ENCODE measurements around the gene SLC25A13. TPM values are rescaled to one million over a fixed set of nuclear protein-coding genes. Genes with fewer than 3 reads are reported as not detected.

Gene SLC25A13
- total and polyA plus RNA-seq, 9 donors = 11.4 to 32.6 (median 23.1) TPM

GRCh38 chr7:96136600-96137239 is 185.2 kb downstream of the SLC25A13 start:
- no peak for TF ChIP-seq POLR2A (IDR thresholded peaks at IDR 0.05)

GRCh38 chr7:96135241-96135640 is 186.7 kb downstream of the SLC25A13 start:
- WGBS, 3 donors = 79 to 98% (median 98%) methylated on average over 2 of the region's 2 CpGs
- TF ChIP-seq POLR2A (IDR thresholded peaks at IDR 0.05) (no peak), EP300 (IDR thresholded peaks at IDR 0.05) (no peak)
- TF ChIP-seq, protein P1, sequence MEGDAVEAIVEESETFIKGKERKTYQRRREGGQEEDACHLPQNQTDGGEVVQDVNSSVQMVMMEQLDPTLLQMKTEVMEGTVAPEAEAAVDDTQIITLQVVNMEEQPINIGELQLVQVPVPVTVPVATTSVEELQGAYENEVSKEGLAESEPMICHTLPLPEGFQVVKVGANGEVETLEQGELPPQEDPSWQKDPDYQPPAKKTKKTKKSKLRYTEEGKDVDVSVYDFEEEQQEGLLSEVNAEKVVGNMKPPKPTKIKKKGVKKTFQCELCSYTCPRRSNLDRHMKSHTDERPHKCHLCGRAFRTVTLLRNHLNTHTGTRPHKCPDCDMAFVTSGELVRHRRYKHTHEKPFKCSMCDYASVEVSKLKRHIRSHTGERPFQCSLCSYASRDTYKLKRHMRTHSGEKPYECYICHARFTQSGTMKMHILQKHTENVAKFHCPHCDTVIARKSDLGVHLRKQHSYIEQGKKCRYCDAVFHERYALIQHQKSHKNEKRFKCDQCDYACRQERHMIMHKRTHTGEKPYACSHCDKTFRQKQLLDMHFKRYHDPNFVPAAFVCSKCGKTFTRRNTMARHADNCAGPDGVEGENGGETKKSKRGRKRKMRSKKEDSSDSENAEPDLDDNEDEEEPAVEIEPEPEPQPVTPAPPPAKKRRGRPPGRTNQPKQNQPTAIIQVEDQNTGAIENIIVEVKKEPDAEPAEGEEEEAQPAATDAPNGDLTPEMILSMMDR (IDR thresholded peaks at IDR 0.05) = no peak
- Histone ChIP-seq H3K9me3 (no peaks in the 10 kb centered on the region), H3K27me3 (no peaks in the 10 kb centered on the region), H3K27ac (no peak overlapping the region), H3K4me3 (no peak overlapping the region), H3K4me1 (ENCODE audit: insufficient read depth) (no peaks in the 10 kb centered on the region), H3K36me3 (no peaks in the 10 kb centered on the region)
- intact Hi-C loops (cut with DNase I) = no loop called here
- DNase-seq = no peak

More at GRCh38 chr7:96136600-96137239, 185.2 kb downstream of the SLC25A13 start:
- DNase-seq = no peak
- intact Hi-C loops (cut with DNase I) = no loop called here
- no peaks in the 10 kb centered on the region for H3K27me3 ChIP-seq
- WGBS, 3 donors = 93 to 97% (median 96%) methylated on average over 5 of the region's 5 CpGs
- H3K4me1 ChIP-seq (ENCODE audit: insufficient read depth) = no peaks in the 10 kb centered on the region
- no peaks in the 10 kb centered on the region for H3K36me3 ChIP-seq
- H3K9me3 ChIP-seq = no peaks in the 10 kb centered on the region
- no peak overlapping the region for H3K27ac ChIP-seq
- no peak overlapping the region for H3K4me3 ChIP-seq

- Histone ChIP-seq H3K4me3 (no peak overlapping the region), H3K9me3 (no peaks in the 10 kb centered on the region), H3K4me1 (ENCODE audit: insufficient read depth) (no peaks in the 10 kb centered on the region), H3K27ac (no peak overlapping the region), H3K27me3 (no peaks in the 10 kb centered on the region), H3K36me3 (no peaks in the 10 kb centered on the region)
- intact Hi-C loops (cut with DNase I) = no loop called here
- TF ChIP-seq POLR2A (IDR thresholded peaks at IDR 0.05) (no peak), EP300 (IDR thresholded peaks at IDR 0.05) (no peak)
- TF ChIP-seq, protein P1 (IDR thresholded peaks at IDR 0.05) = no peak
- no peak for DNase-seq
- 81 to 89% (median 82%) methylated on average over 3 of the region's 3 CpGs for WGBS, 3 donors
Observed at GRCh38 chr7:96131525-96131924, 190.4 kb downstream of the SLC25A13 start.

GRCh38 chr7:96127746-96128145 is 194.2 kb downstream of the SLC25A13 start:
- Histone ChIP-seq H3K27me3 (no peaks in the 10 kb centered on the region), H3K4me3 (no peak overlapping the region), H3K36me3 (no peaks in the 10 kb centered on the region), H3K27ac (no peak overlapping the region), H3K4me1 (ENCODE audit: insufficient read depth) (no peaks in the 10 kb centered on the region), H3K9me3 (no peaks in the 10 kb centered on the region)
- no peak for DNase-seq
- WGBS, 3 donors = 23 to 38% (median 24%) methylated on average over 2 of the region's 2 CpGs
- intact Hi-C loops (cut with DNase I) = no loop called here
- no peak for TF ChIP-seq EP300 (IDR thresholded peaks at IDR 0.05)
- no peak for TF ChIP-seq POLR2A (IDR thresholded peaks at IDR 0.05)
- TF ChIP-seq, protein P1 (IDR thresholded peaks at IDR 0.05) = no peak

DNA sequence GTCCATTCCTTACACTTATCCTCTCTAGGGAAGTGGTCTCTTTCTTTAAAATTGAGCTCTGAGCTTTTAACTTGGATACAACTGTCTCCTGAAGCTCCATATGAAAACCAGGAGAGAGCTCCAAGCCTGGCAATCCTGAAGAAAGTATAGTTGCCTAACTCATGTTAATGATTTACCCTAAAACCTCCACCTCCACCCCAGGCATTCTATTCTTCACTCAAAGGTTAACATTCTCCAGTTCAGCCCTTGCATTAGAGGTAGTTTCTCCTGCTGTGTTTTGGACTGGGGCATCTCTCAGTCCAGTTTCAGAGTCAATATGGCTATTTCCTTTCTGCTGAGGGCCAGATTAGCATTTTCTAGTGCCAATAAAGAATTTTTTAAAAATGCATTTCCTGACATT is 195.5 kb downstream of the SLC25A13 start:
- no peak overlapping the region for H3K27ac ChIP-seq
- TF ChIP-seq, protein P1 (IDR thresholded peaks at IDR 0.05) = no peak
- TF ChIP-seq POLR2A (IDR thresholded peaks at IDR 0.05) = no peak
- TF ChIP-seq EP300 (IDR thresholded peaks at IDR 0.05) = no peak
- no peaks in the 10 kb centered on the region for H3K9me3 ChIP-seq
- H3K4me1 ChIP-seq (ENCODE audit: insufficient read depth) = no peaks in the 10 kb centered on the region
- no peak overlapping the region for H3K4me3 ChIP-seq
- H3K36me3 ChIP-seq = no peaks in the 10 kb centered on the region
- no peak for DNase-seq
- no peaks in the 10 kb centered on the region for H3K27me3 ChIP-seq
- intact Hi-C loops (cut with DNase I) = no loop called here
